ENCODE results near the gene CD180. TPM values are rescaled to one million over a fixed set of nuclear protein-coding genes. Genes with fewer than 3 reads are reported as not detected.

The CD180 gene
- total RNA-seq, 2 donors from 2014 or later = 0.30 to 1.4 TPM

GRCh38 chr5:67235399-67236110 is 39.0 kb upstream of the CD180 start:
- DNase-seq = no peak

GRCh38 chr5:67234671-67235176 is 38.1 kb upstream of the CD180 start:
- Histone ChIP-seq H3K27me3 (no peaks in the 10 kb centered on the region), H3K9ac (ENCODE audit: low read depth in 2 of 2, low read length in 2 of 2) (no peak overlapping the region), H3K9me3 (no peaks in the 10 kb centered on the region), H3K36me3 (no peaks in the 10 kb centered on the region), H3K27ac (no peak overlapping the region), H3K4me3 (no peak overlapping the region), H3K4me1 (peaks cover 4% of the 10 kb centered on the region)
- TF ChIP-seq, protein P1, sequence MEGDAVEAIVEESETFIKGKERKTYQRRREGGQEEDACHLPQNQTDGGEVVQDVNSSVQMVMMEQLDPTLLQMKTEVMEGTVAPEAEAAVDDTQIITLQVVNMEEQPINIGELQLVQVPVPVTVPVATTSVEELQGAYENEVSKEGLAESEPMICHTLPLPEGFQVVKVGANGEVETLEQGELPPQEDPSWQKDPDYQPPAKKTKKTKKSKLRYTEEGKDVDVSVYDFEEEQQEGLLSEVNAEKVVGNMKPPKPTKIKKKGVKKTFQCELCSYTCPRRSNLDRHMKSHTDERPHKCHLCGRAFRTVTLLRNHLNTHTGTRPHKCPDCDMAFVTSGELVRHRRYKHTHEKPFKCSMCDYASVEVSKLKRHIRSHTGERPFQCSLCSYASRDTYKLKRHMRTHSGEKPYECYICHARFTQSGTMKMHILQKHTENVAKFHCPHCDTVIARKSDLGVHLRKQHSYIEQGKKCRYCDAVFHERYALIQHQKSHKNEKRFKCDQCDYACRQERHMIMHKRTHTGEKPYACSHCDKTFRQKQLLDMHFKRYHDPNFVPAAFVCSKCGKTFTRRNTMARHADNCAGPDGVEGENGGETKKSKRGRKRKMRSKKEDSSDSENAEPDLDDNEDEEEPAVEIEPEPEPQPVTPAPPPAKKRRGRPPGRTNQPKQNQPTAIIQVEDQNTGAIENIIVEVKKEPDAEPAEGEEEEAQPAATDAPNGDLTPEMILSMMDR (IDR thresholded peaks at IDR 0.05) = no peak
- intact Hi-C loops (cut with DNase I) = no loop called here
- DNase-seq = peak; percentile 38

More at GRCh38 chr5:67235399-67236110, 39.0 kb upstream of the CD180 start:
- Histone ChIP-seq H3K27ac (no peak overlapping the region), H3K36me3 (no peaks in the 10 kb centered on the region), H3K27me3 (no peaks in the 10 kb centered on the region), H3K9ac (ENCODE audit: low read depth in 2 of 2, low read length in 2 of 2) (no peak overlapping the region), H3K4me3 (no peak overlapping the region), H3K4me1 (peaks cover 4% of the 10 kb centered on the region), H3K9me3 (no peaks in the 10 kb centered on the region)
- TF ChIP-seq, protein P1 (IDR thresholded peaks at IDR 0.05) = no peak
- intact Hi-C loops (cut with DNase I) = no loop called here

GRCh38 chr5:67233075-67233474 is 36.5 kb upstream of the CD180 start:
- intact Hi-C loops (cut with DNase I) = no loop called here
- H3K27ac ChIP-seq = no peak overlapping the region
- TF ChIP-seq, protein P1 (IDR thresholded peaks at IDR 0.05) = no peak

DNA sequence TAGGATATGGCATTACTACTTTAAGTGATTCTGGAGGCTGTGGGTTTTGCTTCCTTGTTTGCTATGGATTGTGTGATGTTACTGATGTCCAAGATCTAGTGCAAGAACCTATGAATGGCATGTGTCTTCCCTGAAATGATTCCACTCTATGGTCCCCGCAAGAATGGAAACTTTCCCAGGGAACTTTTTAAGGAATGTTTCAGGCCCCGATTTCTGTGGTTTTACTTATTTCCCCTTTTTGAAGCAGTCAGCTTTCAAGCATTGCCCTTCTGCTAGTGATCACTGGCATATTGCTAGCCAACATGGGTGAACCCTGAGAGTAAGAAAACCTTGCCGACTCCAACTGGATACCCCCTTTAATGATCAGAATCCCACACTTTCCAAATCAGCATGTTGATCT is 26.6 kb upstream of the CD180 start:
- no peak overlapping the region for H3K9ac ChIP-seq (ENCODE audit: low read depth in 2 of 2, low read length in 2 of 2)
- H3K9me3 ChIP-seq = no peaks in the 10 kb centered on the region
- H3K27me3 ChIP-seq = no peaks in the 10 kb centered on the region
- peaks cover 2% of the 10 kb centered on the region for H3K4me1 ChIP-seq
- H3K4me3 ChIP-seq = no peak overlapping the region
- H3K36me3 ChIP-seq = no peaks in the 10 kb centered on the region
- no peak overlapping the region for H3K27ac ChIP-seq
- DNase-seq = no peak
- intact Hi-C loops (cut with DNase I) = no loop called here
- TF ChIP-seq, protein P1 (IDR thresholded peaks at IDR 0.05) = no peak

More at GRCh38 chr5:67233075-67233474, 36.5 kb upstream of the CD180 start:
- H3K36me3 ChIP-seq = no peaks in the 10 kb centered on the region
- H3K4me3 ChIP-seq = no peak overlapping the region
- H3K9me3 ChIP-seq = no peaks in the 10 kb centered on the region
- peaks cover 4% of the 10 kb centered on the region for H3K4me1 ChIP-seq
- no peak overlapping the region for H3K9ac ChIP-seq (ENCODE audit: low read depth in 2 of 2, low read length in 2 of 2)
- peak; percentile 34 for DNase-seq
- no peaks in the 10 kb centered on the region for H3K27me3 ChIP-seq

DNA sequence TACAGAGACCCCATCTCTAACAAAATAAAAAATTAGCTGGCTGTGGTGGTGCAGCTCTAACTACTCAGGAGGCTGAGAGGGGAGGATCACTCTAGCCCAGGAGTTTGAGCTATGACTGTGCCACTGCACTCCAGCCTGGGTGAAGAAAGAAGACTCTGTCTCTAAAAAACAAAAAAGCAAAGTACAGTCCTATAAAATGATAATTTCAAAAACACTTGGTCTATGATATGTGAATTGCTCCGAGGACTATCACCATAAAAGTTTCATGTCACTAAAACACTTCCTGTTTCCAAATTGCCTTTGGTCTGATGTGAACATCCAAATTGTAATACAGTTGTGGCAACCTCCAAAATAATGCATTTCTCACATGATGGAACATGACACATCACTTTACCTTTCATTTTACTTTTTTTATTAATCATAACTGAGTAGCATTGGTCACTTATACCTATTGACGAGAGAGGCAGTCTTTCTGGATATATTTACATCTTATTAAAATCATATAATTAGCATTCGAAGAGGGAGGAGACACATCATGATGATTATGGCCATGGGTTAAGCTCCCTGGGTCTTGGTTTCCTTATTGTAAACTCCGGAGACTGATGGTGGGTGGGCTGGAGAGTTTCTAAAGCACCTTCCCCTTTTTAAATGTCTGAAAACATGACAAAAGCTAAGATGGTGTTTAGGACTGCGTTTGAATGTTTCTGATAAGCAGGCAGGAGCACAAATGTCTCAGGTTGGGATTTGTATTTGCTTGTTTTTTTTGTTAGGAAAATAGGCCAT is 25.8 kb upstream of the CD180 start:
- peak overlapping the region; percentile 12 for H3K27ac ChIP-seq

More for the DNA sequence above, 25.8 kb upstream of the CD180 start:
- TF ChIP-seq, protein P1 (IDR thresholded peaks at IDR 0.05) = no peak
- Histone ChIP-seq H3K9me3 (no peaks in the 10 kb centered on the region), H3K27me3 (no peaks in the 10 kb centered on the region), H3K36me3 (no peaks in the 10 kb centered on the region), H3K4me3 (no peak overlapping the region), H3K4me1 (peaks cover 2% of the 10 kb centered on the region), H3K9ac (ENCODE audit: low read depth in 2 of 2, low read length in 2 of 2) (no peak overlapping the region)
- DNase-seq = no peak
- intact Hi-C loops (cut with DNase I) = no loop called here

Data from colonic mucosa (tissue), 4 donors.